HG03025 (cell line): Measurements from ENCODE around the gene TMEFF2.
"Not testable (repeated sequence)": the region's sequence is repeated elsewhere in the genome, so short reads cannot be mapped to it uniquely, and the experiment has no call there.

Experiments used
- ATAC-seq: cut with Tn5 transposase; IDR thresholded peaks from one replicate; pipeline ENCODE4 v1.9.1; 2021; ENCODE audit warnings: mild to moderate bottlenecking, moderate library complexity; ENCODE audit not compliant: unreplicated experiment, low FRiP score

TMEFF2 gene

DNA sequence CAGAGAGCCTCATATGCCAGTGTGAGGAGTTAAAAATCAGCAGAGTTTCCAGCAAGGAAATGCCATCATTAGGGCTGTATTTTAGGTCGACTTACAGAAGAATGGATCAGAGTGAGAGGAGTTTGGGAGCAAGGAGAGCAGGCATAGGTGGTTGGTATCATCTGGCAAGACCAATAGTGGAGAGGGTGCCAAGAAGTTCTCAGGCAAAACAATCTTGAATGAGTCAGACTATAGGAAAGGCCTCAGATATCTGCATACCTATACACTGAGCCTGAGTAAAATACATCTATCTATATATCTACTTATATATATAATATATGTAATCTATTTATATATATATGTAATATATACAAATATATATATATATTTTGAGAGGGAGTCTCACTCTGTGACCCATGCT is 57.3 kb downstream of the TMEFF2 start:
- ATAC-seq, result no peak

DNA sequence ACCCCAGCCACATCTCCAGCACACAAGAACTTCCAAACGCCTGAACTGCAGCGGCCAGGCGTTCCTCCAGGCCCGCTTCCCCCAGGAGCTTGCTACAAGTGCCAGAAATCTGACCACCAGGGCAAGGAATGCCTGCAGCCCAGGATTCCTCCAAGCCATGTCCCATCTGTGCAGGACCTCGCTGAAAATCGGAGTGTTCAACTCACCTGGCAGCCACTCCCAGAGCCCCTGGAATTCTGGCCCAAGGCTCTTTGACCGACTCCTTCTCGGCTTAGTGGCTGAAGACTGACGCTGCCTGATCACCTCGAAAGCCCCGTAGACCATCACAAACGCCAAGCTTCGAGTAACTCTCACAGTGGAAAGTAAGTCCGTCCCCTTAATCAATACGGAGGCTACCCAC is 62.1 kb downstream of the TMEFF2 start:
- ATAC-seq, result not testable (repeated sequence)

GRCh38 chr2:192130312-192130711 is 64.4 kb downstream of the TMEFF2 start:
- ATAC-seq, result not testable (repeated sequence)

DNA sequence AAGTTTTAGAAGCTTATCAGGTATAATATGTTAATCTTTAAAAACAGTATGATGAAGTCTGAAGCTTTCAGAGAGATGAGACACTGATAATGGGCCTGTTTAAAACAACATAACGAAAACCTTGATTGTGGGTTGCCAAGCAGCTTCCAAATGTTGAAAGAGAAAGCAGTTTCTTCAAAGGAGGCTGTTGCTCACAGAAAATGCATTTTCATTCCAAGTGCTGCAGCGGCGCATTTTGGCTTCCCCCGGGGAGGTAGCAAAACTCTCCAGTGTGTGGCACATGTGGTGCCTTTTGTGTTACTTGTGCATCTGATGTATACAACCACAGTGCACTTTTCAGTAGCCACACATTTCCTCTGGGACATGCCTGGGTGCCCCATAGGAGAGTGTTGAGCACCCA is 66.1 kb downstream of the TMEFF2 start:
- no peak for ATAC-seq

- ATAC-seq, result no peak
Observed at GRCh38 chr2:192127434-192127833, 67.3 kb downstream of the TMEFF2 start.

DNA sequence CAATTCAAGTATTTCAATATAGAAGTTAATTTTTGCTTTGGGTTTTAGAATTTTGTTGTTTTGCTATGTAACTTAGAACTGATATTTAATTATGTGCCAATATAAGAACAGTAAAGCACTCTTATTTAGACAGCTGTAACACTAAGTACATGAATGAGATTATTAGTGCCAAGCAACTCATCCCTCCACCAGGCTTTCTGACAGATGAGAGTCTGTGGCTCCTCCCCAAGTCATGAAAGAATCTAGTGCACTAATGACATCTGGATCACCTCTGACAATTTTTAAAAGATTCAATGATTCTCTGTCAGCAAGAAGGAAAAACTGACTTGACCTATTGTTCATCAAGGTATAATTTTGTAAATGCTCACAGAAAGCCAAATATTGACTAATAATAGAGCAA is 67.8 kb downstream of the TMEFF2 start:
- ATAC-seq, result no peak

GRCh38 chr2:192126426-192126825 is 68.3 kb downstream of the TMEFF2 start:
- no peak for ATAC-seq

- ATAC-seq, result no peak
Observed at GRCh38 chr2:192124571-192124970, 70.2 kb downstream of the TMEFF2 start.

GRCh38 chr2:192123847-192124246 is 70.9 kb downstream of the TMEFF2 start:
- no peak for ATAC-seq

DNA sequence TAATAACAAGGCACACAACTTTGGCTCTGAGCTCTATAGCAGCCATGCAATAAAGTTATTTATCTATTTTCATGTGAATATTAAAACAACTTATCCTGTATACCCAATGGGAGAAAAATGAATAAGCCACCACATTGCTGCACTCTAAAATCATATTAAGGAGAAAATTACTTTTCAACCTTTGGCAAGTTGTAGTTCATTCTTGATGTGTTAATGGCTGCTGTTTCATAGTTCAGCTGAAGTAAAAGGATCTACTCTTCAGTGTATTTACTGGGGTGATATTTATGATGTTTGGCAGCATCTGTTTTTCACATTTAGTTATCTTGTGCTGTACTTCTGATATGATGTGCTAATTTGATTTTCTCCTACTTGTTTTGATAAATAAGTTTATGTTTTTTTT is 71.8 kb downstream of the TMEFF2 start:
- ATAC-seq, result no peak

GRCh38 chr2:192122141-192122540 is 72.6 kb downstream of the TMEFF2 start:
- ATAC-seq, result no peak

DNA sequence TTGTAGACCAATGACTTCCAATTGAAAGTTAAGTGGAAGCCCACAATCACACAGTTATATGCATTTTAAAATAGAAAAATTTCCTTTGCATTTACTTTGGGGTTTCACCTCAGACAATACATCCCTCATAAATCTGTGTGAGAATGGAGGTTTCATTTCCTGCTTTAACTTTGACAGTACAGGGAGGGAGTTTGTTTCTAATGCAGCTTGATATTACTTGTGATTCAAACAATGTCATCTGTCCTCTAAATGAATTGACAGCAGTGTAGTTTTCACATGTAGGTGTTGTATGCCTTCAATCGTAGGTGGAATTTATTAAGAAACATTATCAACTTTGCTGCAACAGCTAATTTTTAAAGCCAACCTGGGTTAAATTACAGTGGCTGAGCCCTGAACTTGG is 75.2 kb downstream of the TMEFF2 start:
- ATAC-seq, result no peak

- ATAC-seq, result no peak
Observed at GRCh38 chr2:192117705-192118104, 77.0 kb downstream of the TMEFF2 start.

DNA sequence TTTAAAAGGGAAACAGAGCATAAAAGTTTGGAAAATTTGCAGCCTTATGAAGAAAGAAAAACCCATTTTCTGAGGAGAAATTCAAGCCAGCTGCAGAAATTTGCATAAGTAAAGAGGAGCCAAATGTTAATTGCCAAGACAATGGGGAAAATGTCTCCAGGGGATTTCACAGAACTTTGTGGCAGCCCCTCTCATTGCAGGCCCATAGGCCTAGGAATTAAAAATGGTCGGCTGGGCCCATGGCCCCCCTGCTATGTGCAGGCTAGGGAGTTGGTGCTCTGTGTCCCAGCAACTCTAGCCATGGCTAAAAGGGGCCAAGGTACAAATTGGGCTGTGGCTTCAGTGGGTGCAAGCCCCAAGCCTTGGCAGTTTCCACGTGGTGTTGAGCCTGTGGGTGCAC is 83.2 kb downstream of the TMEFF2 start:
- not testable (repeated sequence) for ATAC-seq

- no peak for ATAC-seq
Observed at GRCh38 chr2:192099742-192100141, 95.0 kb downstream of the TMEFF2 start.

GRCh38 chr2:192098814-192099491 is 95.8 kb downstream of the TMEFF2 start:
- ATAC-seq, result no peak

GRCh38 chr2:192091476-192091875 is 103.3 kb downstream of the TMEFF2 start:
- ATAC-seq, result no peak

GRCh38 chr2:192090911-192091310 is 103.8 kb downstream of the TMEFF2 start:
- no peak for ATAC-seq

GRCh38 chr2:192087398-192087958 is 107.3 kb downstream of the TMEFF2 start:
- no peak for ATAC-seq

- ATAC-seq, result no peak
Observed at GRCh38 chr2:192082121-192082520, 112.6 kb downstream of the TMEFF2 start.

- ATAC-seq, result not testable (repeated sequence)
Observed at GRCh38 chr2:192080096-192080495, 114.6 kb downstream of the TMEFF2 start.

- ATAC-seq, result no peak
Observed at GRCh38 chr2:192073878-192074277, 120.9 kb downstream of the TMEFF2 start.
